ENCODE results near the gene SPCS2.
"Not testable (repeated sequence)": the region's sequence is repeated elsewhere in the genome, so short reads cannot be mapped to it uniquely, and the experiment has no call there.

The SPCS2 gene

GRCh38 chr11:74942073-74942759 is 6.8 kb upstream of the SPCS2 start:
- no peak for DNase-seq

DNA sequence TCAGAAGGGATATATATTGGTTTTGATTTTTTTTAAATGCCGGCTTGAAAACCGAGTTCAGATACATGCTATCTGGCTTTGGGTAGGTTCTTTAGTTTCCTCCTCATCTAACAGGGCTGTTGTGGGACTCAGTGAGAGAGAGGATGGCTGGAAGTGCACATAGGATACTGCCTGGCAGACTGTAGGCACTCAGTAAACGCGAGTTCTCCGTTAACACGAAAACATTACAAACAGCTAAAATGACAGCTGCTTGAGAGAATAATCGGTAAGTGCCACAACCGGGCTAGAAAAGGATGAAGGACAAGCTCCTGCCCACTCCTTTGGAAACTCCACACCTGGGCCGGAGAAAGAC is 544 bp upstream of the SPCS2 start:
- DNase-seq = no peak

DNA sequence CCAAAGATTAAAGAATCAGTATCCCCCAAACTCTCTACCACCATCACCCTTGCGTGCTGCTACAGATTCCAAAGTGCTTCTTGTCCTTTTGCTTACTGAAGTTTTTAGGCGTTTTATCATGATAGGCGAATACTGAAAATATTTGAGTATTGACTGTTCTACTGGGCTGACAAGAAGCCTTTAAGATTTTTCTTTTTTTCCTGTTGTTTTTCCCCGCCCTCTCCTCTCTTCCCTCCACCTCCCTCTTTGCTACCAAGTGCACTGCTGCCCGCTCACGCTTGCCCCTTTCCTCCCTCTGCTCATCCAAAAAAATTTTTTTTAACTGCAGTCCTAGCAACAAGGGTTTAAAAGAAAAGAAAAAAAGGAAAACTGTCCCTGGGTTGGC is 679 bp downstream of the SPCS2 start:
- DNase-seq = no peak

GRCh38 chr11:74950374-74950969 is 1.4 kb downstream of the SPCS2 start:
- no peak for DNase-seq

DNA sequence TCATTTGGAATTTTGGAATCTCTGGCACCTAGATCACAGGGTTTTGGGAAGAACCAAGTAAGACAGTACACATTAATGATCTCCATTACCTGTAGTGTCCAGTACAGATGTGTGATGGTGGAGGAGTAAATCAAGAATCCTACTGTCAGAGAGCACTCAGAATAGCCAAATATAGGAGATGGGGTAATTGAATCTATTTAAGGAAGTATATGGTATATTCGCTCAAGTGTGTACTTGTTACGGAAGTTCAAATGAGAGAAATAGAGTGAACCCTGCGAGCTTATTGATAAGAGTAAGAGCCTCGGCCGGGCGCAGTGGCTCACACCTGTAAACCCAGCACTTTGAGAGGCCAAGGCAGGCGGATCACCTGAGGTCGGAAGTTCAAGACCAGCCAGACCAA is 2.2 kb downstream of the SPCS2 start:
- DNase-seq = no peak

DNA sequence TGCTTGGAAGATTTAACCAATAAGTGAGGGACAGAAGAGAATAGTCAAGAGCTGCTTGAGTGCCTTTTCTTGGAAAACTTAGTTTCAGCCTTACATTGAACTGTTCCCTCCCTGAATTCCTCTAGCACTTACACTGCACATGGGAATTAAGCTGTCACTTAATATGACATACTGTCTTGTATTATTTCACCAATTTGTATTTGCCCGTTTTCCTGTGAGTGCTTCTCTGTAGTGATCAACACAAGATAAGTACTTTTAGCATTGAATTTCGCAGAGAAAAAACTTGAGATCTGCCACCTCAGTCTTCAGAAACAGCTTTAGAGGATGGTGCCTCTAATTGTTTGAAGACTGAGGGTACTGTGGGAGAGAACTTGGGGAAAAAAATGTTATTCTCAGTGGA is 3.7 kb downstream of the SPCS2 start:
- no peak for DNase-seq

GRCh38 chr11:74953451-74953850 is 4.4 kb downstream of the SPCS2 start:
- no peak for DNase-seq

DNA sequence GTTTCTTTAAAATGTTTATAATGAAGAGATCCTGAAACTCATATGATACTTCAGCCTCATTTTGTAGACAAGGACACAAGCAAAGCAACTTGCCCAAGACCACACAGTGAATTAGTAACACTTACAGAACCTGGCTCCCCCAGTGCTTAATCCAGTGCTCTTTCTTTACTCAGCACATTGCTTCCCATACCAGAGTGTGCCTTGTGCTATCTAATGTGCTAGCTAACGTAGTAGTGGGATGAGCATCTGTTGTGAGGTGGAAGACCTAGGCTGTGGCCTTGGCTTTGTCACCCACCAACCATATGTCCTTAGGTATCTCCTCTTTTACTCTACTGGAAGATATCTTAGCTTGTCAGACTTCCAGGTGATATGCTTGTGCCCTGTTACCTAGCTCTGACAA is 5.1 kb downstream of the SPCS2 start:
- no peak for DNase-seq

DNA sequence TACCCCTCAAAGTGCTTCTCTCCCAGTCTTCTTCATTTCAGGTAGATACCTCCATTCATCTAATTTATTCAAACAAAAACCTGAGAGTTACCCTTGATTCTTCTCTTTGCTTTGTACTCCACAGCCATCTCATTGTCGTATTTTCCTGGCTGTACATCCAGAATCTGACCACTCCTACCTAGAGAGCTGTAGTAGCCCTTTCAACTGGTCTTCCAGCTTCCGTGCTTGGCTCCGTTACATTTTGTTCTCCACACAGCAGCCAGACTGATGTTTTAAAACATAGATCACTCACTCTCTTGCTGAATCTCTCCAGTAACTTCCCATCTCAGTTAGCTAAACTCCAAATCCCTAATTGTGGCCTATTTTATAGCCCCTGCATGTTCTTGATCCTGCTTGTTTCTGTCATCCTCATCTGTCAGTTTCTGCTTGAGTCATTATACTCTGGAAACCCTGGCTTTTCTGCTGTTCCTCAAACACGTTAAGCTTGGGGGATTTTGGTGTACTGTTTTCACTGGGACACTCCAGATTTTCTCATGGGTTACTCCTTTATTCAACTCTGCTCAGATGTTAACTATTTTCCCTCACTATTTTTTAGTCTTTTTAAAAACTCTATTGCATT is 7.4 kb downstream of the SPCS2 start:
- no peak for DNase-seq

DNA sequence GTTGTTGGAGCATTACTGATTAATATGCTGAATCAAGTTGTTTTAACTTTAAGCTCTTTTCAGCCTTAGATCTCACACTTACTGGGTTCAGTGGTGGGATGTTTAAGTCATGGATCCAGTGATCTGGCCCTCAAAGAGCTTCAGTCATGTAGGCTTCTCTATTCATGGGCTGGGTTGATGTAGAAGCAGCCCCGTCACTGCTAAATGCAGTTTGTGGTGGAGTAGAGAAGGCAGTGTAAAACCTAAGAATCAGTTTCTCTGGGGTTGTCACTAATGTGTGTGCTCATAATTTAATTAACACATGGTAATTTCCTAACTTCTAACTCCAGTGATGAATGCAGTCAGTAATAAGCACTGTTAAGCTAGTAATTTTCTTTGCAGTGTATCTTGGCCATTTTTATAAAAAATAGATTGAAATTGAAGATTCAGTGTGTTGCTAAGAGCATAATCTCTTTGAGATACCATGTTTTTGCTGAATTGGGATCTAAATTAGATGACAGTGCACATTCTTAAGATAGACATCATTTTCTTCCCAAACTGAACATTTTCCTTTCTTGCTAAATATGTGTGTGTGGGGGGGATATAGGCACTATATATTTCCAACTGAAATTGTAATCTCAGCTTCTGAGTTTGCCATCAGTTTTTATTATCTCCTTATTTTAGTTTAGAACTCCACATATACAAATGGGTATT is 9.0 kb downstream of the SPCS2 start:
- DNase-seq = no peak

DNA sequence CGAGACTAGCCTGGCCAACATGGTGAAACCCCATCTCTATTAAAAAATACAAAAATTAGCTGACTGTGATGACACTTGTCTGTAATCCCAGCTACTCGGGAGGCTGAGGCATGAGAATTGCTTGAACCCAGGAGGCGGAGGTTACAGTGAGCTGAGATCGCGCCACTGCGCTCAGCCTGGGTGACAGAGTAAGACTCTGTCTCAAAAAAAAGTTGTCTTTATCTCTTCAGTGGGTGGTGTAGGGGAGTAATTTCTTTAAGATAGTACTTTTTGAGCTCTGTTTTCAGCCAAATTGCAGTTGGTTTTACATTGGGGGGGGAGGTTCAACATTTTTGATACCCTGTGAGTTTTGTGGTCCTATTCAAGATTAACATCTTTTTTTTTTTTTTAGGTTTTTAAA is 11.1 kb downstream of the SPCS2 start:
- DNase-seq = not testable (repeated sequence)

GRCh38 chr11:74966651-74967050 is 17.6 kb downstream of the SPCS2 start:
- no peak for DNase-seq

DNA sequence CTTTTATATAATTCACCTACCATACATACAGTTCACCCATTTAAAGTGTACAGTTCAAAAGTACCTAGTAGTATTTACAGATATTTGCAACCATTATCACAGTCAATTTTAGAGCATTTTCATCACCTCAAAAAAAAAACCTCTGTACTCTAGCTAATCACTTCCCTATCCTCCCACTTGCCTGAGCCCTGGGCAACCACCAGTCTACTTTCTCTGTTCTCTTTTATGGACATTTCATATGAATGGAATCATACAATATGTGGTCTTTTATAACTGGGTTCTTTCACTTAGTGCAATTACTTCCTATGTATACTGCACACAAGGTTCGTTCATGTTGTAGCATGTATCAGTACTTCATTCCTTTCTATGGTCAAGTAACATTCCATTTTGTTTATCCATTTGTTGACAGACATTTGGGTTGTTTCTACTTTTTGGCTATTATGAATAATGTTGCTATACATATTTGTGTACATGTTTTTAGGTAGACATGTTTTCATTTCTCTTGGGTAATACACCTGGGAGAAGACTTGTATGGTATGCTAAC is 21.9 kb downstream of the SPCS2 start:
- no peak for DNase-seq

DNA sequence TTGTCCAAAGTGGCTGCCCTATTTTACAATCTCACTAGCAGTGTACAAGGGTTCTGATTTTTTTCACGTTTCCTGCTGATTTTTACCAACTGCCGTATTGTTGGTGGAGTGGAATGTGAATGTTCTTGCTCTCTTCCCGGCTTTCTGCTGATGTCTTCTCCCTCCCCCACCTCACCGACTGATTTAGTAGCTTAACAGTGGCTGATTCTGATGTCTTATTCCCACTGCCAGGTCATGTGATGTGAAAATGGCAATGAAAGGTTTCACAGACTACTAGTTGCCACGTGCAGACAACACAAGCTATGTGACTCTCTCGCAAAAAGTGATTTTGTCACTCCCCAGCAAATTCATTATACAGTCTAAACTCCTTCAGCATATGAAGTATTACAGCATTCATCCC is 22.4 kb downstream of the SPCS2 start:
- no peak for DNase-seq

GRCh38 chr11:74978041-74978440 is 29.0 kb downstream of the SPCS2 start:
- no peak for DNase-seq

DNA sequence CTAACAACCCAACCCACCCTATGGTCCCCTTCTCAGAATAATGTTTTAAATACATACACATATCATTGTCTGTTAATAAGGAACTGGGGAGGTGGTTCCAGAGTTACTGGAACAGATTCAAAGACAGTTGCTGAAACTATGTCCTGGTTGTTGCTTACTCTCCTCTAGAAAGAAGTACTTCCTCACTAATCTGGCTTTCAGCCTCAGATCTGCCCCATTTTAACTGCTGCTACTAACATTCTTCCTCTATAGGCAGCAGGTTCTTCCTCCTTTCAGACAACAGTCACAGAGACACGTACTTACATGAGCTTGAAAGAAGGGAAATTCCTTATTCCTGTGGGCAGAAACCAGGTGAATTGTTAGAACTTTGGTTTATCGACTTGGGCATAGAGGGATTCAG is 31.6 kb downstream of the SPCS2 start:
- no peak for DNase-seq

- DNase-seq = no peak
These were observed 32.8 kb downstream of the SPCS2 start for GRCh38 chr11:74981888-74982287.

DNA sequence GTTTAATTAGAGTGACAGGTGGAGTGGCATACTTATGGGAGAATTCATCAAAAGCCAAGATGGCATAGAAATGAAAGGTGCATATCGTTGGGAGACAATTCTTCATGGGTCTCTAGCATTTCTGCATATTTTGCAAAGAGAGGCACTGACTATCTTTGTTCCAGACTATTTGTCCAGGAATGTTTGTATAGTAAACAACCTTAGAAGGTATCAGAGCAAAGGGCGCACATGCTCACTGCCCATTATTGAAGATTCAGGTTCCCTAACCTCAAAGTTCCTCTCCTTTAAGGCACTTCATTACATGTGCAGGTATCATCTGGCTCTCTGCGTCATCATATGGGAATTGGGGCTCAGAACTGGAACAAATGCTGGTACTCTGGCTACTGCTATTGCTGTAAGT is 35.0 kb downstream of the SPCS2 start:
- DNase-seq = no peak

- DNase-seq = no peak
These were observed 35.7 kb downstream of the SPCS2 start for GRCh38 chr11:74984730-74985129.

GRCh38 chr11:74988541-74989259 is 39.6 kb downstream of the SPCS2 start, which contains the start of gene NEU3:
Gene NEU3, plus strand, starts transcription at chr11:74988933. Its CDS starts 128 bp downstream, at chr11:74989061.
- DNase-seq = peak; percentile 74

DNA sequence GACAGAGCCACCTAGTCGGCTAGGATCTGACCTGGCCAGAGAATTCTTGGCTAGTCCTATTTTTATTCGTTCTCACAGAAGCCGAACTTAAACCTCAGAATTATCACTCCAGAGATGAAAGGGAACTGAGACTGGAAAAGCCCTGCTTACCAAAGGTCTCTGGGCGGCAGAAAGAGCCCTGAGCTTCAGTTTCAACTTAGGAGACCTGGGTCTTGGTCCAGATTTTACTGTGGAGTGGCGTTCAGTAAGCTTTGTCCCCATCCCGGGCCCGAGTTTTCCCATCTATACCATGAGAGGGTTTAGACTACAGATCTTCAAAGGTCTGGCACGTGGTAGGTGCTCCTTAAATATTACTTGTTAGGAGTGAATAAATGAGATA is 40.2 kb downstream of the SPCS2 start:
- DNase-seq = no peak

DNA sequence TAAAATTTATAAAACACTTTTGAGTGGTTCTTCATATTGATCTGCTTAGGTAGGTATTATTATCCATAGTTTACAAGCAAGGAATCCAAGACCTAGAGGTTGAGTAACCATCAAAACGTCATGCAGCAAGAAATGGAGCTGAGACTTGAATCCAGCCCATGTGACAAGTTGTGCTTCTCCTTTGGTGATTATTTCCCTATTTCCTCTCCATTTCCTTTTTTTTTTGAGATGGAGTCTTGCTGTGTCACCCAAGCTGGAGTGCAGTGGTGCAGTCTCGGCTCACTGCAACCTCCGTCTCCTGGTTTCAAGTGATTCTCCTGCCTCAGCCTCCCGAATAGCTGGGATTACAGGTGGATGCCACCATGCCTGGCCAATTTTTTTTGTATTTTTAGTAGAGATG is 41.1 kb downstream of the SPCS2 start:
- not testable (repeated sequence) for DNase-seq

DNA sequence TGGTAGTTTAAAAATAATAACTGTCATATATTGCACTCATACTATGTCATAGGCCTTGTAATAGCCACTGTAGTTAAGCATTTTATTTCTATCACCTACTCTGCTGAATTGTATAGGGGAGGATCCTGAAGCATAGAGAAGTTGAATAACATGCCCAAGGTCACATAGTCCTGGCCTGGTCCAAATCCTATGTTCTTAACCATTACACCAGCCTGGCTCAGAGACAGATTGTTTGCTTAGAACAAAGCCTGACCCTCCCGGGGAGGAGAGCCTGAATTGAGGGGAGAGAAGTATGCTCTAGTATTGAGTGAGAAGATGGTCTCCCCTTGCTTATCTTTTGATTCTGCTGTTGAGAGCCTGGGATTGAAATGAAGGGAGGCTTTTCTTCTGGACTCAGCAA is 41.9 kb downstream of the SPCS2 start:
- DNase-seq = no peak

Data from right kidney (tissue), 1 donor.